Measurements from ENCODE around the gene LRRC8E.
A peak's percentile ranks its signal among the peaks of the same experiment; 100 is the strongest.
"Not testable (repeated sequence)": the region's sequence is repeated elsewhere in the genome, so short reads cannot be mapped to it uniquely, and the experiment has no call there.

Gene LRRC8E

DNA sequence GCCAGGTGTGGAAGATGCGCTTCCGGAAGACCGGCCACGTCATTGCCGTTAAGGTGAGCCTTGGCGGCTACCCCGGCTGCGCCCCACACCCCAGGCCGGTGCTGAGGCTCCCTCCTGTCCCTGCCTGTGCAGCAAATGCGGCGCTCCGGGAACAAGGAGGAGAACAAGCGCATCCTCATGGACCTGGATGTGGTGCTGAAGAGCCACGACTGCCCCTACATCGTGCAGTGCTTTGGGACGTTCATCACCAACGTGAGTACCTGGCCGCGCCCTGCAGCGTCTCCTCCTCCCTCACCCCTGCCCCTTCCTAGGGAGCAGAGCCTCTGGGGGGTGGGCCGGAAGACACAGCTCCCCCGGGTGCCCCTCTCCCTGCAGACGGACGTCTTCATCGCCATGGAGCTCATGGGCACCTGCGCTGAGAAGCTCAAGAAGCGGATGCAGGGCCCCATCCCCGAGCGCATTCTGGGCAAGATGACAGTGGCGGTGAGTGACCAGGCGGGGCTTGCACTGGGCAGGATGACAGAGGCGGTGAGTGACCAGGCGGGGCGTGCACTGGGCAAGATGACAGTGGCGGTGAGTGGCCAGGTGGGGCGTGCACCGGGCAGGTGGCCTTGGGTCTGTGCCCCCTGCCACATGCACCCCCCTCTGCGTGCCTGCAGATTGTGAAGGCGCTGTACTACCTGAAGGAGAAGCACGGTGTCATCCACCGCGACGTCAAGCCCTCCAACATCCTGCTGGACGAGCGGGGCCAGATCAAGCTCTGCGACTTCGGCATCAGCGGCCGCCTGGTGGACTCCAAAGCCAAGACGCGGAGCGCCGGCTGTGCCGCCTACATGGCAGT is 22.2 kb downstream of the LRRC8E start:
- DNase-seq = no peak

DNA sequence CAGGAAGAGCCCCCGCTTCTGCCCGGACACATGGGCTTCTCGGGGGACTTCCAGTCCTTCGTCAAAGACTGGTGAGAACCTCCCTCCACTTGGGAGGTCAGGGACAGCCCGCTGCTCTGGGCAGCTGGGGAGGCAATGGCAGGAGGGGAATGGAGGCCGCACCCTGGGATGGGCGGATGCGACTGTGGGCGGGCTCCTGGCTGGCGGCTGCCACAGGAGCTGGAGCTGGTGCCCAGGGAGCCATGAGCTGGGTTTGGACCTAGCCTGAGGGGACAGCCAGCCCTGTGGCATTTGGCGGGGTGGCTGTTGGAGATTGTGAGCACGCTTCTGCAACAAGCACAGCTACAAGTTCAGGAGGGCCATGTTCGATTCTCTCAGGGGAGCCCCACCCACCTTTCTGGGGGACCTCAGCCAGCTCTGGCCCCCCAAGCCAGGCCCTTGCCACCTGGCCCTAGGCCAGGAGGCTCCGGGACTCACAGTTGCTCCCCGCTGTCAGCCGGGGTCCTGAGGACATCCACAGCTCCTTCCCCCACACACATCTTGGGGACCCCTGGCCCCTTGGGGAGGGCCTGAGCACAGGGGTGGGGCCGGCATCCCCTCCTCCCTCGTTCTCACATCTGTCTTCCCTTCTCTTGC is 23.3 kb downstream of the LRRC8E start:
- DNase-seq = no peak

DNA sequence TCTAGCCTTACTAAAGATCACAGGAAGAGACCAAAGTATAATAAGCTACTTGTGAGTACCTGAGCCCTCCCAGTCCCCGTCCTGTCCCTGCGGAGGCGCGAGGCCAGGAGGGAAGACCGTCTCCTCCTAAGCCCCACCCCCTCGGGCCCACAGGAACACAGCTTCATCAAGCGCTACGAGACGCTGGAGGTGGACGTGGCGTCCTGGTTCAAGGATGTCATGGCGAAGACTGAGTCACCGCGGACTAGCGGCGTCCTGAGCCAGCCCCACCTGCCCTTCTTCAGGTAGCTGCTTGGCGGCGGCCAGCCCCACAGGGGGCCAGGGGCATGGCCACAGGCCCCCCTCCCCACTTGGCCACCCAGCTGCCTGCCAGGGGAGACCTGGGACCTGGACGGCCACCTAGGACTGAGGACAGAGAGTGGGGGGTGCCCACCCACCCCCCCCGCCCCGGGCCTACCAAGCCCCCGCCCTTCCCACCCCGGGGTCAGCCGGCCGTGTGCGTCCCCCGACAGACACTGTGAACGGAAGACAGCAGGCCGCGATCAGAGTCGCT is 23.9 kb downstream of the LRRC8E start:
- DNase-seq = no peak

DNA sequence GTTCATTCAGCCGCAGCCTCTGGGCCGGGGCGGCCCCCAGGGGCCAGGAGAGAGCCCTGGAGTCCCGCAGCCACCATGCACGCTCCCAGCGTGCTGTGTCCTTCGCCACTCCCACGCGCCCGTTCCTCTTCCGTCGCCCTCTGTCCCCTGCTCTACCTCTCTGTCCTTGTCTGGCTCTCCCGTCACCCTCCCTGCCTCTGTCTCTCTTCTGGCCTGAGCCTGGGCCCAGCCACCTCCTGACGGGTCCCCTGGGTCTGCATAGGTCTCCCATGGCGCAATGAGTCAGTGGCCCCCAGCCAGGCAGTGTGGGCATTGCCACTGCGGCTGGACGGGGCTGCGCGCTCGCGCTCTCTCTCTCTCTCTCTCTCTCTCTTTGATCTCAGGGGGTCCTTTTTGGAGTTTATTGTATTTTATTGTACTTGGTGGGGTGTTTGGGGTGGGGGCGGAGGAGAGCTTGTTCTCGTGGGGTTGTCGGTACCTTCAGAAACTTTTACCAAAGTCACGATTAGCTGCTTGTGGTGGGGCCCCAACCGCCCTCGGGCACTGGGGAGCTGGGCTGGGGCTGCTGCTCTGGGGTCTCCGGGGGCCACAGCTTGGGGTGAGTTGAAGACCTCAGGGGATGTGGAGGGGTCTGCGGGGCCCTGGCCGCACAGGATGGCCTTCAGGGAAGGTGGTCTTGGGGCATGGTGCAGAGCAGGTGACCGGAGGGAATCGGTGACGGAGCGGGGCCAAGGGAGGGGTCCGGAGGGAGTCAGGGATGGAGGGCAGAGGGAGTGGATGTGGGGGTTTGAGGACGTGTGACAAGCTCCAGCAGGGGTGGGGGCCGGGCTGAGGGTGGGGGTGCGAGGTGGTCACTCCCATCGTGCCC is 24.6 kb downstream of the LRRC8E start:
- no peak for DNase-seq

DNA sequence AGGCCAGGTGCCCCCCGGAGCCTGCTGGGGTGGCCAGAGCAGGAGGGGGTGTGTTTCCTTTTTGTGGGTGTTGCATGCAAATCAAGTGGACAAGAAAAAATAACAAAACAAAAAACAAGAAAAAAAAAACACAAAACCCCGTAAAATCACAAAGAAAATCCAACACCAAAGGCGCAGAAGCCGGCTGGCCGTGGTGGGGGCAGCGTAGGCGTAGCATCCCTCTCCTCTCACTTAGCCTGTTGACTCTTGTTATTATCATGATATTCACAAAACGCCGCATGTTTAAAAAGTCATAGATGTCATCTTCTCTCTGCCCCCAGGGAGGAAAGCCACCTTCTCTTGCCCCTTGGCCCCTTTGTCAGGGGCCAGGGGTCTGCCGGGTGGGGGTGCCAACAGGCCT is 25.3 kb downstream of the LRRC8E start:
- DNase-seq = no peak

DNA sequence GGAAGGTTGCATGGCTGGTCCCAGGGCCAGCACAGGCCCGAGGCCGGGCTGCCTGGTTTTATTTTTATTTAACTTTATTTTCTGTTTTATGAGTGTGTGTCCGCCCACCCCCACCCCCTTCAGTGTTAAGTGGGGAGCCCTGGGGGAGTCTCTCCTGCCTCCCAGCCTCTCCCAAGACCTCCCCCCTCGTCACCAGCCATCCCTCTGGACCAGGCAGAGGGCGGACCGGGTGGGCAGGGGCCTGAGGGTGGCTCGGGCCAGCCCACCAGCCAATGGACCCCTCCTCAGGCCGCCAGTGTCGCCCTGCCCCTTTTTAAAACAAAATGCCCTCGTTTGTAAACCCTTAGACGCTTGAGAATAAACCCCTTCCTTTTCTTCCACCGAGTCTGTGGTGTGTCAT is 25.8 kb downstream of the LRRC8E start:
- DNase-seq = no peak

DNA sequence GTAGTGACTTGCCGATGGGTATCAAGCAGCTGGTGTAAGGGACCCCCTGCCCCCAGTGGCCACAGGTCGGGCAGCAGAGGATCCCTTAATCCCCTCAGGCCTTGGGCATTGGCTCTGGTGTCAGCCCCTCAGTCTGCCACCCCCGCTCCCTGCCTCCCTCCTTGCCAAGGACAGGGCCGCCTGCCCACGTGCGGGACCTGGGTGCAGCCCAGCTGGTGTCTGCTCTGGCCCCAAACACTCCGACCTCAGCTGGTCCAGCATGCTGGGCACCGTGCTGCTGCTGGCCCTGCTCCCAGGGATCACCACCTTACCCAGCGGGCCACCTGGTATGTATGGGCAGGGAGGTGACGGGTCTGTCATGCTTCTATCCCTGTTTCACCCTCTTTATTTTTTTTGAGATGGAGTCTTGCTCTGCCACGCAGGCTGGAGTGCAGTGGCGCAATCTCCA is 26.3 kb downstream of the LRRC8E start, which contains the start of gene TGFBR3L:
TGFBR3L (plus strand) TSS at position 233 of the 448 bp plus-strand sequence.
- DNase-seq = no peak

DNA sequence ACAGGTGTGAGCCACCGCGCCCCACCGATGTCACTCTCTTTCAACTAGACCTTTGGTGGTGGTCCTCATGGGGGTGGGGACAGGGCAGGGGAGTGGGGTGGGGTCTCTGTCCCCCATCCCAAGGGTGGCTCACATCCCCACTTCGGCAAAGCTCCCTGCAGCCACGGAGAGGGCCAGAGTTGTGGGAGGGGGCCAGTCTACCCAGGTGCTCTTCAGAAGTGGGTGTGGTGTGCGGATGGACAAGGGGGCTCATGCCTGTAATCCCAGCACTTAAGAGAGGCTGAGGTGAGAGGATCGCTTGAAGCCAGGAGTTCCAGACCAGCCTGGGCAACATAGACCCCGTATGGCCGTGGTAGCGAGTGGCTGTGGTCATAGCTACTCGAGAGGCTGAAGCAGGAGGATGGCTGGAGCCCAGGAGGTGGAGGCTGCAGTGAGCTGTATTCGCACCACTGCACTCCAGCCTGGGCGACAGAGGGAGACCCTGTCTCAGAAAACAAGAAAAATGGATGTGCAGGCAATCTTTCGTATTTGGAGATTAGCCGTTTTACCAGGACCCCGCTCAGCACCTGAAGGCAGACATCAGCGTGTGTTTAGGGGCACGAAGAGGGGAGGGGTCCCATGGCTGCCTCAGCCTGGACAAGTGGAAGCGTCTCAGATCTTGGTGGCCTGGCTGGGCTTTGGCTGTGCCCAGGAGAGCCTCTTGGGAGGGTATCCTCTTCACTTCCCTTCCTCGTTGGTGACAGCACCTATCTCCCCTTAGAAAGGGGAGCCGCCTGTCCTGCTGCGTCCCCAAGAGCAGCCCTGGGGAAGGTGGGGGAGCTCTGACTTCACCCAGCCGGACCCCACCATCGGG is 27.2 kb downstream of the LRRC8E start:
- DNase-seq = no peak

DNA sequence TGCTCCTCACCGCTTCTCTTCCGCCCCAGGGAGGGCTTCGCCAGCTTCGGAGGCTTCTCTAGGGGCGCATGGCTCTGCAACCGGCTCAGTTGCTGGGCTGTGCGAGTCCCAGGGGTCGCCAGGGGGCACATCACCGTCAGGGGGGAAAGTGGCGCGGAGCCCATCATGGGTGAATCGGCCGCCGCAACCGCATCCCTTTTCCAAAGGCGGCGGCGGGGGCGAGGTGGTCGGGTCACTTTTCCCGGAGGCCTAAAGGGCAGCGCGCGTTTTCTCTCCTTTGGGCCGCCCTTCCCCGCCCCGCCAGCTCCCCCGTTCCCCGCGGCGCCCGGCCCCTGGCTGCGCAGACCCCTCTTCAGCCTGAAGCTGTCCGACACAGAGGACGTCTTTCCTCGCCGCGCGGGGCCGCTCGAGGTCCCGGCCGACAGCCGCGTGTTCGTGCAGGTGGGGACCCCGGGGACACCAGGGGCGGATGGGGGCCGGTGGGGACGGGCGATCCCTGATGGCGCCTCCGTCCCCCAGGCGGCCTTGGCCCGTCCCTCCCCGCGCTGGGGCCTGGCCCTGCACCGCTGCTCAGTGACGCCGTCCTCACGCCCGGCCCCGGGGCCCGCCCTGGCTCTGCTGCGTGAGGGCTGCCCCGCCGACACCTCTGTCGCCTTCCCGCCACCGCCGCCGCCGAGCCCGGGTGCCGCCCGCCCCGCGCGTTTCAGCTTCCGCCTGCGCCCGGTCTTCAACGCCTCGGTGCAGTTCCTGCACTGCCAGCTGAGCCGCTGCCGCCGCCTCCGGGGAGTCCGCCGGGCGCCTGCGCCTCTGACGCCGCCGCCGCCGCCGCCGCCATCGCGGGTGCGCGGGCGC is 28.0 kb downstream of the LRRC8E start:
- DNase-seq = peak; percentile 52 to 69

DNA sequence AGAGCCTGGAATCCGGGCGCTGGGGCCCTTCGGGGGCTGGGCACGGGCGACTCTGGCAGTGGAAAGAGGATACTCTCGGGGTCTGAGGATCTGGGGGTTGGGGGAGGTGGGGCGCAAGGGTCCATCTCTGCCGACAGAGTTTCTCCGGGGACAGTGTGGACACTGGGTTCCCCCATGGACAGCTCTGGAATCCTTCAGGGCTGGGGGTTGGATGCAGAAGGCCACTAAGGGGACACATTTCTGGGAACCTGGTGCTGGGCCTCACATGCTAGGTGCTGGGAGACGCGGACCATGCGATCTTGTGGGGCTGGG is 28.6 kb downstream of the LRRC8E start:
- no peak for DNase-seq

DNA sequence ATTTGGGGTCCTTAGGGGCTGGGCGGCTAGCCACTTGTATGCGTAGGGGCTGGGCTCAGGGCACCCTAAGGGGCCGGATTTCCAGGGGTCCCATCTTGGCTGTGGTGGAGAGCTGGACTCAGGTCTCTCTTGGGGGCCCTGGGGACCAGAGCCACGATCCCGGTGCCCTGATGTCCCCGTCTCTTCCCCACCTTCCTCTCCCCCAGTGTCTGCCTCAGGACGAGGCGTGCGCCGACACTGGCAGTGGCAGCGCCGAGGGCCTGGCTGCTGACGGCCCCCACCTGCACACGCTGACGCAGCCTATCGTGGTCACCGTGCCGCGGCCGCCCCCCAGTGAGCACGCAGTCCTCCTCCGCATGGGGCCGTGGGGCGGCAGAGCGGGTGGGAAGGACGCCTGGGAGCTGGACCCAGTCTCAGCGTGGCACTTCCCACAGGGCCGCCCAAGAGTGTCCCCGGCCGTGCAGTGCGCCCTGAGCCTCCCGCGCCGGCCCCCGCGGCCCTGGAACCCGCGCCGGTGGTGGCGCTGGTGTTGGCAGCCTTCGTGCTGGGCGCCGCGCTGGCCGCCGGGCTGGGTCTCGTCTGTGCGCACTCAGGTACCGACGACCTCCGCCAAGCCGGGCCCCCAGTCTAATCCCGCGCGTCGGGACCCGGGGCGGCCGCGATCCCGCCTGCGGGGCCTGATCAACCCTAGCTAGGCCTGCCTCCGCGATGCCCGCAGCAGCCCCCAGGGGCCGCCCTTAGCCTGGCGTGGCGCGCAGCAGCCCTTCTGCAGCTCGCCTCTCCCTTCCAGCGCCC is 29.2 kb downstream of the LRRC8E start:
- DNase-seq = peak; percentile 57 to 67

DNA sequence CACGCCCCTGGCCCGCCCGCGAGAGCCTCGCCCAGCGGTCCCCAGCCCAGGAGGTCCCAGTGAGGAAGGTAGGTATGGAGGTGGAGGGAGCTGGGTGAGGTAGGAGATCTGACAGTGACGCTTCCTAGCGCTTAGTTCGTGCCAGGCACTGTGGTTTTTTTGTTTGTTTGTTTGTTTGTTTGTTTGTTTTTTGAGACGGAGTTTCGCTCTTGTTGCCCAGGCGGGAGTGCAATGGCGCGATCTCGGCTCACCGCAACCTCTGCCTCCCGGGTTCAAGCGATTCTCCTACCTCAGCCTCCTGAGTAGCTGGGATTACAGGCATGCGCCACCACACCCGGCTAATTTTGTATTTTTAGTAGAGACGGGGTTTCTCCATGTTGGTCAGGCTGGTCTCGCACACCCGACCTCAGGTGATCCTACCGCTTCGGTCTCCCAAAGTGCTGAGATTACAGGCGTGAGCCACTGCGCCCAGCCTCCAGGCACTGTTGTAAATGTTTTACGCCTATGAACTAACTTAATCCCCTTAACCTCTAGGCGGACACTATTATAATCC is 29.8 kb downstream of the LRRC8E start:
- DNase-seq = not testable (repeated sequence)

DNA sequence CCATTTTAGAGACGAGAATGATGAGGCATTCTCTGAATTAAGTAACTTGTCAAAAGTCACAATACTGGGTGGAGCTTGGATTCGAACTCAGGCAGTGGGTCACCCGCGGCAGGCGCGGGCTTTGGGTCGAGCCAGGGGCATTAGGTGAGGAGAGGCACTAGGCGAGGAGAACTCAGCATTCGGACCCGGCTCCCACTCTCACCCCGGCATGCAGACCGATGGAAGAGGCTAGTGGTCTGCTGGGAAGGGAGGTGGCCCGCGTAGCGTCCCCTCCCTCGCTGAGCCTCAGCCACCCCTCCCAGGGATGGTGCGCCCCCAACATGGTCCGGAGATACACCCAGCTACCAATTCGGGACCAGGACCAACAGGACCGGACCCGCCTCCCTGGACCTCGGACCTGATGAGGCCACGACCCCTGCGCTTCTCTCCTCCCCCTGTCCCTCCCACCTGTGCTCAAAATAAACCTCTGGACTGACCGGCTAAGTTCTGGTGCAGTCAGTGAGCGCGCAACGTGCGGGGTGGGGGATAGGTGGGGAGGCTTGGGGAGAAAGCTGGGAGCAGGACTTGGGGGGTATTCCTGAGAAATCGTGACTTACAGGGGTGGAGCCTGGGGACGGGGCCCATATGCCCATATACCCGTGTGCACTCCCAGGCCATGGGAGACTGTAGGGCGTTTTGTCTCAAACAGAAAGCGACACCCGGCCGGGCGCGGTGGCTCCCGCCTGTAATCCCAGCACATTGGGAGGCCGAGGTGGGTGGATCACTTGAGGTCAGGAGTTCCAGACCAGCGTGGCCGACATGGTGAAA is 30.5 kb downstream of the LRRC8E start:
- DNase-seq = no peak

DNA sequence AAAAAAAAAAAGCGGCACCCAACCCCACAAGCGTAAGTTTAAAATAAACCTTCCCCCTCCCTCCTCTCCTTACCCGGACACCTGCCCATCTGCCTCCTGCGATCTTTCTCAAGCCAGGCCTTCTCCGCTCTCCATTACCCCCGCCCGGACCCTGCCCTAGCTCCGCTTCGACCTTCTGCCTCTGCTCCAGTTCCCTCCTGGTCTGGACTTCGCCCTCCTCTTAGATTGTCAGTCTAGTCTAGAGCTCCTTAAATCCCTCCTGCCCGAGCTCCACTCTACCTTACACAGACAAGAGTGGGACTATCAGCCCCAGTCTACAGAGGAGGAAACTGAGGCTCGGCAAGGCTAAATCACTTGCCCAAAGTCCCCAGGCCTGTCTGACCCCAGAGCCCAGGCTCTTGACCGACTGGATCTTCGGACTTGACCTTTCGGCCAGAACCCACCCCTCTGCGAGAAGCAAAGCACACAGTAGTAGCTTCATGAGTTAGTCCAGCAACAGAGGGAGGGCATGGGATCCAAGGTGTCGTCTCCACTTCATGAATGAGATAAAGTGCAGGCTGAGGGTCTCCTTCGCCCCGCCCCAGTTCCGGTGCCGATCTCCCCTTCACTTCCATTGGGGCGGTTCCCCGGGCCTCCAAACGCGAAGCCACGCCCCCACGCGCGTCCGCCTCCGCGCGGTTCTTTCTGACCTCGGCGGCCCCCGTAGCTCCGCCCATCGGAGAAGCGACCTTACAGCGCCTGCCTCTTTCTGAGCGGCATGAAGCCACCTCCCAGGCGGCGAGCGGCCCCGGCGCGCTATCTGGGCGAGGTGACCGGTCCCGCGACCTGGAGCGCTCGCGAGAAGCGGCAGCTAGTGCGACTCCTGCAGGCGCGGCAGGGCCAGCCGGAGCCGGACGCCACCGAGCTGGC is 31.6 kb downstream of the LRRC8E start, which contains the start of gene SNAPC2:
SNAPC2 (plus strand) TSS at position 729 of the 909 bp plus-strand sequence; CDS start at position 758, 29 bp downstream.
- DNase-seq = peak; percentile 97

DNA sequence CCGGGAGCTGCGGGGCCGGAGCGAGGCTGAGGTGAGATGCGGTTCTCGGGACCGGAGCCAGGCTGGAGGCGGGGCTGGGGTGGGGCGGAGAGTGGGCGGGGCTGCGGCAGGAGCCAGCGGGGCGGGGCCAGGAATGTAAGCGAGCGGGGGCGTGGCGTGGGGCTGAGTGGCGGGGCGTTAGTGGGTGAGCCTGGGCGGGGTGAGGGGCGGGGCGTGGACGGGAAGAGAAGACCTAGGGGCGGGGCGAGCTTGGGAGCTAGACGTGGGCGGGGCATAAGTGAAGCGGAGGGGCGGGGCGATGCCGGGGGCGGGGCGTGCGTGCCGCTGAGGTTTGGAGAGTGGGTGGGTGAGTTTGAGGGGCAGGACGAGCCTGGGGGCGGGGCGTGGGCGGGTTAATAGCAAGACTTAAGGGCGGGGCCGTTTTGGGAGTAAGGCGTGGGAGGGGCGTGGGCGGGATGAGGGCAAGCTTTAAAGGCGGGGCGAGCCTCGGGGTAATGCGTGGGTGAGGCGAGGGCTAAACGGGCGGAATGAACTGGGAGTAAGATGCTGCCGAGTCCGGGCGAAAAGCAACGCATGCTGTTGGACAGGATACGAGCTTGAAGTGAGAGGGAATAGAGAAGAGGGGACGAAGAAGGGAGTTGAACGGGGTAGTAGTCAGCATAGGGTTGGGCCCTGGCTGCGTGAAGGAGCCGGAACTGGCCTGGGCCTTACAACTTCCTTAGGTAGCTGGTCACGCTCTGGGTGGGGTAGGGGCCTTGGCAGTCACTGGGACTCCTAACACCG is 32.4 kb downstream of the LRRC8E start:
- DNase-seq = peak; percentile 99

DNA sequence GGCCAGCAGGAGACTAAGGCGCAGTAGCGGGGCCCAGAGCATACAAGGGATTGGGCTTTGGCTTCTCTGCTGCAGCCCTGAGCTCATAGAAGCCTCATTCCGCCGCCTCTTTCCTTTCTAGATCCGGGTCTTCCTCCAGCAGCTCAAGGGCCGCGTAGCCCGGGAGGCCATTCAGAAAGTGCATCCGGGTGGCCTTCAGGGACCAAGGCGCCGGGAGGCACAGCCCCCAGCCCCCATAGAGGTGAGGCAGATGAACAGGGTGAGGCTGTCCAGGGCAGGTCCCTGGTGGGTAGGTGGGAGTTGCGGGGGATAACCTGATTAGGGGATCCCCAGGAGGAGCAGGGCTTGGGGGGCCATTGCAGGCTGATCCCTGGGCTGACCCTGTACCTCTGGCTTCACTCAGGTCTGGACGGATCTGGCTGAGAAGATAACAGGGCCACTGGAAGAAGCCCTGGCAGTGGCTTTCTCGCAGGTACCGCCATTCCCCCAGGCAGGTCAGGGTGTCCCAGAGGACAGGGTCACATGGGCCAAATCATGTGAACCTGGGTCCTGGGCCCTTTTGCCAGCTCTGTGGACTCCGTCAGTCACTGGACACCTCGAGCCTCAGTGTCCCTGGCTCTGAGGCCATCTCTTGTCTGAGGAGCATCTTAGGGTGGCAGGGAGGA is 33.1 kb downstream of the LRRC8E start:
- no peak for DNase-seq

Measured in CD4-positive, alpha-beta T cell treated with Interferon alpha-2 for 1 hour (primary cell).